Measurements from ENCODE around the gene MRPS5.

DNA sequence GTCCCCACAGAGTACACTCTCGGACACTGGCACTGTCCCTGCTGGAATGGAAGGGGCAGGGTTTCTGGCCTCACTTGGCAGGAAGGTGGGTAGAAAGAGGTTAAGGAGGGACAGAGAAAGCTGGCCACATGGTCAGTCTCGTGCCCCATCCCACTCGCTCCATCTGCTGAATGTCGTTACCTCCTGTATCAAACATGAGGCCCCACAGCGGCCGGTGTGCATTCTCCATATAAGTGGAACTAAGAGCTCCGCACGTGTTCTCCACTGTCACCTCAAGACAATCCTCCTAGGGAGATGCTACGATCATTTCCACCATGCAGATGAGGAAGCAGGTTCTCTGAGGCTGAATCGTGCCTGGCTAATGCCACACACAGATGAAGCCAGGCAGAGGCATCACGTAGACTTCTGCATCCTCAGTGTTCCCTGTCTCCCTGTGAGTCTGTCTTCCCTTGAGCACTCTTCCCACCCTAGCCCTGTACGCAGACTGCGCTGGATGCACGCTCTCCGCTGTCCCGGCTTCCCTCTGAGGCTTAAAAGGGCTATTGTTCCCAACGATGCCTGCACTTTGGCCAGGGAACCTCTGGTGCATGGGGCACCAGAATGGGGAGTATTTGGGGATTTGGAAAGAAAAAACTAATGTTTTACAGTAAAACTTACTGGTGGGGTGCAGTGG, 61.0 kb downstream of the MRPS5 start:
- TF ChIP-seq CTCF (IDR thresholded peaks at IDR 0.05; ENCODE audit: insufficient read depth, low read depth, low read length) (no peak), EZH2 (IDR thresholded peaks at IDR 0.05; ENCODE audit: insufficient read depth, low read length) (no peak)

Data from astrocyte (in vitro differentiated cells and primary cell).